CD4-positive, alpha-beta T cell treated with Interferon alpha-2 for 1 hour (primary cell): ENCODE measurements around the gene PTK6.
"Not testable (repeated sequence)": the region's sequence is repeated elsewhere in the genome, so short reads cannot be mapped to it uniquely, and the experiment has no call there.

Experiments
- DNase-seq, 2 donors: peaks; one replicate each; pipeline ENCODE4 v3.0.0-alpha.2; 2020 to 2022

Gene PTK6

DNA sequence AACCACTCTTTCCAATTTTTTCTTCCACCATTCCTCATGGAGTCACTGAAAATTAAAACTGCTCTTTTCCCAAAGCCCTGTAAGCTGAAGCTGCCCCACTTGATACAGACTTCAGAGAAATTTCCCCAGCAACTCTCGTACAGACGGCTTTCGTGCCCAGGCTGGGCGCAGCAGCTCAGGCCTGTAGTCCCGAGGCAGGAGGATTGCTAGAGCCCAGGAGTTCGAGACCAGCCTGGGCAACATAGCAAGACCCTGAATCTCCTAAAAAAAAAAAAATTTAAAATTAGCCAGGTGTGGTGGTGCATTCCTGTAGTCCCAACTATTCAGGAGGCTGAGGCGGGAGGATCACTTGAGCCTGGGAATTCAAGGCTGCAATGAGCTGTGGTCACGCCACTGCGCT is 10.0 kb downstream of the PTK6 start:
- no peak for DNase-seq

GRCh38 chr20:63525971-63526370 is 11.2 kb downstream of the PTK6 start:
- no peak for DNase-seq

DNA sequence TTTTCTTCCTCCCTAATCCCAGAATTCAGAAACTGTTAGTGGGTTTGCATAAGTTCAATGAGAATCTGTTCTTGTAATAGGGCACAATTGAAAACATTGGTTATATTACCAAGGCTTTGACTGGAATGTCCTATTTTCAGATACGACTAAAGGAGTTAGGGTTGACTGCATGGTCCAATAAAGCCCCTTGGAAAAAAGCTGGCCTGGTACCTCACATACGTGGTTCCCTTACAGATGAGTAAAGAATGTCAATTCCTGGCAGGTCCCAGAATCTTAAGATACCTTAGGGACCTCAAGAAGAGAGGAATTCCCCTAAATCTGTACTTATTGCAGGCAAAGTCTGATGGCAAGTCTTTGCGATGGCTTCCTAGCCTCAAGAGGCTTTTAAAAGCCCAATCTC is 12.0 kb downstream of the PTK6 start:
- DNase-seq = no peak

DNA sequence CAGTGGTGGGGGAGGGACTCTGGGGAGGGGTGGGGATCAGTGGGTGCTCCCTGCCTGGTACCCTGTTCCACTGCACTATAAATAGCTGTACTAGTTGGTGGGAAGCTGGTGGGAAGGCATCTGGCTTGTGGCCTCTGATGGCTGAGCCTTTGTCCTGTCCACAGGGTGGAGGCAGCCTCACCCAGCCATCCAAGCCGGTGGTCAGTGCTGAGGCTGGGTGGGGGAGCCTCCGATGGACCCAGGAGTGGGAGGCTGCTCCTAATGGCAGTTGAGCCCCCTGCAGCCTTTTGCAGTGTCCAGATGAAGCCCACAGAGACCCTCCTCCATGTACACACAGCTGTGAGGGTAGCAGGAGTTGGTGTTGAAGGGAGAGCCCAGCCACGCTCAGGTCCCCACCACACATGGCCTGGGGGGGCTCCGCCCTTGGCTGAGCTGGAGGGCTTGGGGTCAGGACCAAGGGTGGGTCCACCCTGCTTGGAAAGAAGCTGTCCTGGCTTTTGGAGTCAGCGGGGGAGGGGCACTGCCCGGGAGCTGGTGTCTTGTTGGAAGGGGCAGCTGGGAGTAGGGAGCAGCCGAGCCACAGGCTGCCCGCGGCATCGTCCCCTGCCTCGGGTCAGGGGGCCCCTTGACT is 14.1 kb downstream of the PTK6 start:
- no peak for DNase-seq

DNA sequence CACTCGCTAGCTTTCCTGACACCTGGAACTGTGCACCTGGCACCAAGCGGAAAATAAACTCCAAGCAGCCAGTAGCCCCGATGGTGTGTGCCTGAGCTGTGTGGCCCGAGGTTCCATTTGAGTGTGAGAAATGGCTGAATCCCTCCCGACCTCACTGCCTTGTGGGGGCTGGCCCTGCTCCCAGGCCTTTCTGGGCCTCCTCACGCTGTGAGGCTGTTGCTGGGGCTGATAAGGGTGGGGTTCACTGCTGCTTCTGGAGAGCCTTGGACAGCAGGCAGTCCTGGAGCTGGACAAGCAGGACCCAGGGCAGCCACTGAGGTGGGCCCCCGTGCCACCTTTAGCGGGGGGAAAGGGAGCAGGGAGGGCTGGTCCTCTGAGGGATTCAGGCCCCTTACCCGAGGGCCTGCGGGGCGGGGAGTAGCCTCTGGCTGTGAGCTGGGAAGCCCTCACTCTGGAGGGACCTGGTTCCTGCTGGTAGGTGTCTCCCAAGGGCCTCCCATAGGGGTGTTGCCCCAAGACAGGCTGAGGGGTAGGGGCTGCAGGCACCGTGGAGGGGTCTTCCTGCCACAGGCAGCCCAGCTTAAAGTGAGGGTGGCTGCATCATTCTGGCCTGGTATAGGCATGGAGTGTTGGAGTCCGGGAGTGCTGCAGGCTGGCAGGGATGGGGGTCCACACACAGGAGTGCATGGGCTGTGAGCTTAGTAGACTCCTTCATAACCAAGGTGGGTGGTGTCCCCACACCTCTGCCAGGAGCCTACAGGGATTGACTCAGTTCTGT is 14.9 kb downstream of the PTK6 start:
- DNase-seq = no peak

- DNase-seq = no peak
Observed at GRCh38 chr20:63521602-63522001, 15.6 kb downstream of the PTK6 start.

GRCh38 chr20:63520934-63521601 is 16.1 kb downstream of the PTK6 start:
- DNase-seq = peak; percentile 44 to 73

GRCh38 chr20:63520504-63520933 is 16.7 kb downstream of the PTK6 start, which contains the start of gene PPDPF:
Gene PPDPF (plus strand): TSS chr20:63520765. CDS start chr20:63521309, 544 bp downstream.
- peak; percentile 80 to 89 for DNase-seq

- DNase-seq = peak; percentile 60 to 79
Observed at GRCh38 chr20:63519668-63520503, 17.3 kb downstream of the PTK6 start.

GRCh38 chr20:63518946-63519667 is 18.1 kb downstream of the PTK6 start:
- DNase-seq = no peak

GRCh38 chr20:63518351-63518861 is 18.8 kb downstream of the PTK6 start:
- DNase-seq = no peak

GRCh38 chr20:63517376-63518309 is 19.5 kb downstream of the PTK6 start:
- DNase-seq = no peak

DNA sequence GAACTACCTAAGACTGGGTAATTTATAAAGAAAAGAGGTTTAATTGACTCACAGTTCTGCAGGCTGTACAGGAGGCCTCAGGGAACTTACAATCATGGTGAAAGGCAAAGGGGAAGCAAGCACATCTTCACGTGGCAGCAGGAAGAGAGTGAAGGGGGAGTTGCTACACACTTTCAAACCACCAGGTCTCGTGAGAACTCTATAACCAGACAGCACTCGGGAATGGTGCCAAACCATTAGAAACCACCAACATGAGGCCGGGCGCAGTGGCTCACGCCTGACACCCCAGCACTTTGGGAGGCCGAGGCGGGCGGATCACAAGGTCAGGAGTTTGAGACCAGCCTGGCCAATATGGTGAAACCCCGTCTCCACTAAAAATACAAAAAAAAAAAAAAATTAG is 22.7 kb downstream of the PTK6 start:
- DNase-seq = not testable (repeated sequence)

- no peak for DNase-seq
Observed at GRCh38 chr20:63513207-63513606, 24.0 kb downstream of the PTK6 start.

- no peak for DNase-seq
Observed at GRCh38 chr20:63509088-63509564, 28.1 kb downstream of the PTK6 start.

GRCh38 chr20:63508072-63508768 is 29.0 kb downstream of the PTK6 start:
- no peak for DNase-seq

DNA sequence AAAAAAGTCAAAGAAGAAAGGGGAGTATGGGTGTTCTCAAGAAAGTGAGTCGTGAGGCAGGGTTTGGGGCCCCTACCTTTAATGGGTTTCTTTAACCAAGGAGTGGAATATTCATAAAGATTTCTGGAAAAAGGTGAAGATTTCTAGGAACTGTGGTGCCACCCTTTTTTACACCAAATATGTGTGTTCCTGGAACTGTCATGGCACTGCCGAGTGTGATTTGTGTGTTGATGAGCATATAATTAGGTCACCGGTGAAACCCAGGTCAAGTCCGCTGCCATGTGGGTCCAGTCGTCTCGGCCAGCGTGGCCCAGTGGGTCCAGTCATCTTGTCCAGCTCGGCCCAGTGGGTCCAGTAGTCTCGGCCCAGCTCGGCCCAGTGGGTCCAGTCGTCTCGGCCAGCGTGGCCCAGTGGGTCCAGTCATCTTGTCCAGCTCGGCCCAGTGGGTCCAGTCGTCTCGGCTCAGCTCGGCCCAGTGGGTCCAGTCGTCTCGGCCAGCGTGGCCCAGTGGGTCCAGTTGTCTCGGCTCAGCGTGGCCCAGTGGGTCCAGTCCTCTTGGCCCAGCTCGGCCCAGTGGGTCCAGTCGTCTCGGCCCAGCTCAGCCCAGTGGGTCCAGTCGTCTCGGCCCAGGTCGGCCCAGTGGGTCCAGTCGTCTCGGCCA is 30.0 kb downstream of the PTK6 start:
- no peak for DNase-seq

DNA sequence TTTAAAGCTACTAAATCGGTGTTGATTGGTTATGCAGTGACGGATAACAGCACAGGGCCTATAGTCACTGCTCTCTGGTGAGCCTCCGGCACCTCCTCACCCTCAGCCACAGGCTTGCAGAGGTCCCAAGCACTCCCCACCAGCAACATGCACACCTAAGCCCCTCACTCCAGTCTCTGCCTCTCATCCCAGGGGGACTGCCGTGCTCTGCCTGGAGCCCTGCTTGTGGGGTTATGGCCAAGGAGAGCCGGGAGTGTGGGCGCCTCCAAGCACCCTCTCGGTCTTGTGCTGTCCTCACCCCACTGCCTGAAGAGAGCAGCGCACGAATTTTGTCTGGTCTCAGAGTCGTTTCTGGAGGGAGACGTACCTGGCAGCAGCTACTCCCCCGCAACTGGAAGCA is 31.5 kb downstream of the PTK6 start:
- no peak for DNase-seq

DNA sequence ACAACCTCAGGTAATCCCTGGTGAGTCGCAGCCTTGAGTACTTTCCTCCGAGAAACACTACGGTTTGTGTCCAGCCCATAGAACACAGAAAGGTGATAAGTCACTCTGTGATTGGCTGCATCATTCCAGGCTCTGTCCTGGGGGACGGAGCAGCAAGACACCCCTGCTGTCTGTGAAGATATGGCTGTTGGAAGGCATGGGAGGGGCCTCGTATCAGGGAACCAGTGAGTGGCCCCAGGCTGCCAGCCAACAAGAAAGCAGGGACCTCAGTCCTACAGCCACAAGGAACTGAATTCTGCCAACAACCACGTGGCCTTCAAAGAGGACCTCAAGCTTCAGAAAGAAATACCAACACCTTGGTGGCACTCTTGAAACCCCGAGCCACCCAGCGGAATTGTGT is 31.9 kb downstream of the PTK6 start:
- no peak for DNase-seq
